Pancreas (tissue), 10 donors: Measurements from ENCODE around the gene RBM38. TPM values are rescaled to one million over a fixed set of nuclear protein-coding genes. Genes with fewer than 3 reads are reported as not detected.

Source experiments
- ATAC-seq, 4 donors: fragments of 200-7000 bp; cut with Tn5 transposase; one replicate each; pipeline versions ENCODE4 v1.8.0 to v1.9.1; 2020; ENCODE audit warnings: mild to moderate bottlenecking in 4 of 4, moderate library complexity in 4 of 4
- DNase-seq, 6 donors: peaks; one replicate each; pipeline ENCODE4 v3.0.0-alpha.2; 2020
- FAIRE-seq: peaks from 2 replicates; lab custom pipeline; 2012; peaks lifted over from hg19 to GRCh38; lab: Jason Lieb, UNC
- H3K27ac ChIP-seq, 4 donors: fragments of 200-600 bp; sonication (generic); 1 replicate in 3 of 4; 2 replicates in 1 of 4; pipeline versions ENCODE4 v1.5.0 to v1.8.0; 2020
- H3K27me3 ChIP-seq, 4 donors: fragments of 200-600 bp; one replicate each; pipeline ENCODE4 v1.8.0; 2021
- H3K36me3 ChIP-seq, 3 donors: fragments of 200-600 bp; sonication (generic) in 1 of 3; one replicate each; pipeline versions ENCODE4 v1.5.0 to v1.8.0; 2020 to 2021
- H3K4me1 ChIP-seq, 3 donors: fragments of 200-600 bp; one replicate each; pipeline ENCODE4 v1.8.0; 2021
- H3K4me3 ChIP-seq, 4 donors: fragments of 200-600 bp; sonication (generic) in 2 of 4; one replicate each; pipeline versions ENCODE4 v1.5.0 to v1.8.0; 2020 to 2021
- H3K9me3 ChIP-seq, 4 donors: fragments of 200-600 bp; one replicate each; pipeline ENCODE4 v1.8.0; 2021
- CTCF ChIP-seq, 4 donors: fragments of 200-600 bp; sonication (generic) in 3 of 4; IDR thresholded peaks; one replicate each; pipeline versions ENCODE4 v1.5.0 to v1.8.0; 2021; ENCODE audit warnings: antibody characterized with exemption in 4 of 4
- WGBS, 2 donors: extraction: QIAGEN DNeasy Blood & Tissue Kit; methylation state at CpG; one replicate each; pipeline ENCODE4 v1.1.7; 2013; 5-methylcytosine and 5-hydroxymethylcytosine counted together
- intact Hi-C, 3 donors: fragments of 100-400 bp; cut with DNase I; formaldehyde crosslinking; loops; one replicate each; pipeline versions ENCODE4 v1.11.1 to v1.14.2; 2022
- polyA plus RNA-seq, 2 donors: library from polyadenylated mRNA; stranded (reverse); fragments of 200-250 nt; gene quantifications; one replicate each; pipeline ENCODE4 v1.2.3, GENCODE V29; 2013
- total RNA-seq, 6 donors: library from RNA; stranded (reverse); fragmentation: NEBNext Ultra II Directional in 4 of 6; extraction: Animal tissue kit (Norgen Biotek cat#: 25700) in 4 of 6; gene quantifications; one replicate each; pipeline versions ENCODE4 v1.2.1 to v1.2.4, GENCODE V29; 2021 to 2023
- donor health status: healthy with polysubstance abuse.
- donor health status: DM: no; HTN: no; CAD: no; lungs with moderate emphysema.
- donor health status: DM: no; HTN: no; CAD: no.
- donor health status: control.
- donor health status: control.
- donor health status: Bipolar disorder and iron deficiency.
- donor health status: DM: yes; HTN: yes; CAD: no.
- donor health status: DM: no; HTN: no; CAD: no.
- donor health status: DM: no; HTN: no; CAD: no.
- donor health status: DM: yes; HTN: yes; CAD: no.

RBM38 gene
- total and polyA plus RNA-seq, 8 donors: 3.9 to 13.1 (median 6.2) TPM

GRCh38 chr20:57445774-57446173 lies 54.6 kb downstream of the RBM38 start:
- intact Hi-C loops: no loop called here
- H3K9me3 ChIP-seq: no peaks in the 10 kb centered on the region
- no peaks in the 10 kb centered on the region for H3K36me3 ChIP-seq
- no peak overlapping the region for H3K27ac ChIP-seq
- WGBS, 2 donors: 67 to 78% methylated on average over 3 of the region's 3 CpGs
- no peak for DNase-seq
- FAIRE-seq: no peak
- H3K4me1 ChIP-seq: peaks cover 10 to 19% (median 12%) of the 10 kb centered on the region in 3 donors
- H3K27me3 ChIP-seq: no peaks in the 10 kb centered on the region
- no peak for ATAC-seq
- no peak for TF ChIP-seq CTCF (IDR thresholded peaks at IDR 0.05)
- no peak overlapping the region for H3K4me3 ChIP-seq

GRCh38 chr20:57448764-57449354 lies 57.7 kb downstream of the RBM38 start:
- WGBS, 2 donors: 64 to 79% methylated on average over 9 of the region's 9 CpGs
- FAIRE-seq: no peak
- H3K36me3 ChIP-seq: no peaks in the 10 kb centered on the region
- no peak for TF ChIP-seq CTCF (IDR thresholded peaks at IDR 0.05)
- no peaks in the 10 kb centered on the region for H3K4me1 ChIP-seq
- DNase-seq: no peak
- H3K9me3 ChIP-seq: no peaks in the 10 kb centered on the region
- H3K27ac ChIP-seq: no peak overlapping the region
- intact Hi-C loops: no loop called here
- ATAC-seq: no peak
- H3K4me3 ChIP-seq: no peak overlapping the region
- H3K27me3 ChIP-seq: no peaks in the 10 kb centered on the region

GRCh38 chr20:57449398-57450354 lies 58.5 kb downstream of the RBM38 start:
- Histone ChIP-seq H3K4me1 (no peaks in the 10 kb centered on the region), H3K9me3 (no peaks in the 10 kb centered on the region), H3K27ac (no peak overlapping the region), H3K4me3 (no peak overlapping the region), H3K36me3 (no peaks in the 10 kb centered on the region), H3K27me3 (no peaks in the 10 kb centered on the region)
- no peak for FAIRE-seq
- no peak for TF ChIP-seq CTCF (IDR thresholded peaks at IDR 0.05)
- DNase-seq: no peak
- WGBS, 2 donors: 65 to 77% methylated on average over 14 of the region's 14 CpGs
- intact Hi-C loops: no loop called here
- ATAC-seq: no peak

GRCh38 chr20:57450419-57450818 lies 59.2 kb downstream of the RBM38 start:
- DNase-seq: peak in 1 of 6 donors; percentile 47
- 27 to 56% methylated on average over 12 of the region's 12 CpGs for WGBS, 2 donors
- no peak overlapping the region for H3K4me3 ChIP-seq

More at GRCh38 chr20:57450419-57450818, 59.2 kb downstream of the RBM38 start:
- no peak for TF ChIP-seq CTCF (IDR thresholded peaks at IDR 0.05)
- ATAC-seq: peak in 3 of 4 donors; percentile 43 to 78 (median 59)
- FAIRE-seq: no peak
- H3K9me3 ChIP-seq: no peaks in the 10 kb centered on the region
- H3K36me3 ChIP-seq: no peaks in the 10 kb centered on the region
- H3K27ac ChIP-seq: no peak overlapping the region
- H3K4me1 ChIP-seq: no peaks in the 10 kb centered on the region
- H3K27me3 ChIP-seq: no peaks in the 10 kb centered on the region
- intact Hi-C loops: no loop called here
